Fibroblast of lung (primary cell): ENCODE measurements around the gene DDT. TPM values are rescaled to one million over a fixed set of nuclear protein-coding genes. Genes with fewer than 3 reads are reported as not detected.
A peak's percentile ranks its signal among the peaks of the same experiment; 100 is the strongest.
"Not testable (repeated sequence)": the region's sequence is repeated elsewhere in the genome, so short reads cannot be mapped to it uniquely, and the experiment has no call there.

Source experiments
- DNase-seq, 2 donors: peaks; one replicate each; pipeline versions ENCODE4 v3.0.0 to v3.0.0-alpha.2; 2010; ENCODE audit warnings: low read depth in 2 of 2
- H2AFZ ChIP-seq: 2 replicates; pipeline ENCODE4 v1.5.1; 2012; ENCODE audit warnings: low read length, control low read depth, inconsistent platforms
- H3K27ac ChIP-seq: 2 replicates; pipeline ENCODE4 v1.5.1; 2011; ENCODE audit warnings: low read length, control low read depth; ENCODE audit not compliant: insufficient read depth
- H3K27me3 ChIP-seq: 2 replicates; pipeline ENCODE4 v1.5.1; 2011; ENCODE audit warnings: mild to moderate bottlenecking, low read length; ENCODE audit not compliant: control insufficient read depth, insufficient read depth
- H3K36me3 ChIP-seq: 2 replicates; pipeline ENCODE4 v1.5.1; 2011; ENCODE audit warnings: low read length; ENCODE audit not compliant: control insufficient read depth, insufficient read depth
- H3K4me1 ChIP-seq: 2 replicates; pipeline ENCODE4 v1.5.1; 2011; ENCODE audit warnings: low read length; ENCODE audit not compliant: control insufficient read depth, insufficient read depth; ENCODE audit errors: extremely low read depth
- H3K4me2 ChIP-seq: 2 replicates; pipeline ENCODE4 v1.5.1; 2011; ENCODE audit warnings: low read length, control low read depth; ENCODE audit not compliant: insufficient read depth; ENCODE audit errors: extremely low read depth
- H3K4me3 ChIP-seq, 4 experiments: fragments of 200-600 bp in 1 of 4; sonication (generic) in 1 of 4; replicated peaks in 1 of 4; 2 replicates each; pipeline ENCODE4 v1.5.1; 2011 to 2016; ENCODE audit warnings: low read length in 4 of 4, low read depth in 3 of 4, mild to moderate bottlenecking in 3 of 4, control low read depth in 2 of 4, inconsistent platforms in 1 of 4, mixed read lengths in 1 of 4; ENCODE audit not compliant: insufficient read depth in 1 of 4; ENCODE audit errors: control extremely low read depth in 1 of 4
- H3K79me2 ChIP-seq: 2 replicates; pipeline ENCODE4 v1.5.1; 2012; ENCODE audit warnings: mild to moderate bottlenecking, low read length, inconsistent platforms; ENCODE audit not compliant: control insufficient read depth, insufficient read depth
- H3K9ac ChIP-seq: 2 replicates; pipeline ENCODE4 v1.5.1; 2011; ENCODE audit warnings: mild to moderate bottlenecking, low read length, control low read depth; ENCODE audit not compliant: insufficient read depth
- H3K9me3 ChIP-seq: 2 replicates; pipeline ENCODE4 v1.5.1; 2012; ENCODE audit warnings: low read depth, low read length; ENCODE audit not compliant: control insufficient read depth, insufficient read depth
- H4K20me1 ChIP-seq: 2 replicates; pipeline ENCODE4 v1.5.1; 2011; ENCODE audit warnings: low read length; ENCODE audit not compliant: control insufficient read depth, insufficient read depth; ENCODE audit errors: extremely low read depth
- EZH2 ChIP-seq: IDR thresholded peaks from 2 replicates; pipeline ENCODE4 v1.5.1; 2012; ENCODE audit warnings: low read length, control low read depth, mild to moderate bottlenecking; ENCODE audit errors: missing control alignments
- polyA plus RNA-seq, 2 donors: library from polyadenylated mRNA; depleted of rRNA in 1 of 2; stranded (reverse) in 1 of 2; unstranded in 1 of 2; fragments of >200 nt; gene quantifications; 2 replicates each; pipeline ENCODE4 v1.2.1, GENCODE V29; 2011 to 2012; ENCODE audit warnings: missing spikeins in 1 of 2
- total RNA-seq: library from RNA; depleted of rRNA; stranded (reverse); fragments of >200 nt; gene quantifications from 2 replicates; pipeline ENCODE4 v1.2.1, GENCODE V29; 2014
- TF ChIP-seq, protein P1 (sequence below), 2 donors: IDR thresholded peaks in 1 of 2; conservative IDR thresholded peaks in 1 of 2; 1 replicate in 1 of 2; 2 replicates in 1 of 2; pipeline ENCODE4 v1.5.1; 2011 to 2012; ENCODE audit warnings: low read length in 2 of 2, control low read depth in 1 of 2, inconsistent platforms in 1 of 2, low read depth in 1 of 2, mild to moderate bottlenecking in 1 of 2

Gene DDT
- total and polyA plus RNA-seq, 2 donors (not counting 1 experiment from before 2014, with no cell fraction given) = 79.5 to 111 TPM

- no peaks in the 10 kb centered on the region for H4K20me1 ChIP-seq
- no peak for TF ChIP-seq EZH2
- TF ChIP-seq, protein P1, sequence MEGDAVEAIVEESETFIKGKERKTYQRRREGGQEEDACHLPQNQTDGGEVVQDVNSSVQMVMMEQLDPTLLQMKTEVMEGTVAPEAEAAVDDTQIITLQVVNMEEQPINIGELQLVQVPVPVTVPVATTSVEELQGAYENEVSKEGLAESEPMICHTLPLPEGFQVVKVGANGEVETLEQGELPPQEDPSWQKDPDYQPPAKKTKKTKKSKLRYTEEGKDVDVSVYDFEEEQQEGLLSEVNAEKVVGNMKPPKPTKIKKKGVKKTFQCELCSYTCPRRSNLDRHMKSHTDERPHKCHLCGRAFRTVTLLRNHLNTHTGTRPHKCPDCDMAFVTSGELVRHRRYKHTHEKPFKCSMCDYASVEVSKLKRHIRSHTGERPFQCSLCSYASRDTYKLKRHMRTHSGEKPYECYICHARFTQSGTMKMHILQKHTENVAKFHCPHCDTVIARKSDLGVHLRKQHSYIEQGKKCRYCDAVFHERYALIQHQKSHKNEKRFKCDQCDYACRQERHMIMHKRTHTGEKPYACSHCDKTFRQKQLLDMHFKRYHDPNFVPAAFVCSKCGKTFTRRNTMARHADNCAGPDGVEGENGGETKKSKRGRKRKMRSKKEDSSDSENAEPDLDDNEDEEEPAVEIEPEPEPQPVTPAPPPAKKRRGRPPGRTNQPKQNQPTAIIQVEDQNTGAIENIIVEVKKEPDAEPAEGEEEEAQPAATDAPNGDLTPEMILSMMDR (conservative IDR thresholded peaks at IDR 0.05 in 1 of 2, IDR thresholded peaks at IDR 0.05 in 1 of 2; ENCODE audit: low read depth in 1 of 2, low read length in 2 of 2) = no peak
These were observed 49.1 kb downstream of the DDT start for GRCh38 chr22:23925020-23925606.

GRCh38 chr22:23922921-23923320 is 51.3 kb downstream of the DDT start:
- Histone ChIP-seq H3K4me3 (no peak overlapping the region), H4K20me1 (no peaks in the 10 kb centered on the region), H3K79me2 (no peaks in the 10 kb centered on the region), H3K36me3 (no peaks in the 10 kb centered on the region), H3K27me3 (no peaks in the 10 kb centered on the region), H3K4me1 (peaks cover 3% of the 10 kb centered on the region), H3K4me2 (no peak overlapping the region), H3K9me3 (no peaks in the 10 kb centered on the region), H3K9ac (no peak overlapping the region), H2AFZ (no peak overlapping the region), H3K27ac (no peak overlapping the region)
- DNase-seq = no peak
- TF ChIP-seq EZH2 = no peak

More at GRCh38 chr22:23925020-23925606, 49.1 kb downstream of the DDT start:
- no peaks in the 10 kb centered on the region for H3K4me1 ChIP-seq
- H2AFZ ChIP-seq = no peak overlapping the region
- H3K4me2 ChIP-seq = no peak overlapping the region
- DNase-seq = no peak
- no peak overlapping the region for H3K9ac ChIP-seq
- H3K27me3 ChIP-seq = no peaks in the 10 kb centered on the region
- no peak overlapping the region for H3K27ac ChIP-seq
- no peaks in the 10 kb centered on the region for H3K79me2 ChIP-seq
- H3K4me3 ChIP-seq = no peak overlapping the region
- no peaks in the 10 kb centered on the region for H3K9me3 ChIP-seq
- no peaks in the 10 kb centered on the region for H3K36me3 ChIP-seq

DNA sequence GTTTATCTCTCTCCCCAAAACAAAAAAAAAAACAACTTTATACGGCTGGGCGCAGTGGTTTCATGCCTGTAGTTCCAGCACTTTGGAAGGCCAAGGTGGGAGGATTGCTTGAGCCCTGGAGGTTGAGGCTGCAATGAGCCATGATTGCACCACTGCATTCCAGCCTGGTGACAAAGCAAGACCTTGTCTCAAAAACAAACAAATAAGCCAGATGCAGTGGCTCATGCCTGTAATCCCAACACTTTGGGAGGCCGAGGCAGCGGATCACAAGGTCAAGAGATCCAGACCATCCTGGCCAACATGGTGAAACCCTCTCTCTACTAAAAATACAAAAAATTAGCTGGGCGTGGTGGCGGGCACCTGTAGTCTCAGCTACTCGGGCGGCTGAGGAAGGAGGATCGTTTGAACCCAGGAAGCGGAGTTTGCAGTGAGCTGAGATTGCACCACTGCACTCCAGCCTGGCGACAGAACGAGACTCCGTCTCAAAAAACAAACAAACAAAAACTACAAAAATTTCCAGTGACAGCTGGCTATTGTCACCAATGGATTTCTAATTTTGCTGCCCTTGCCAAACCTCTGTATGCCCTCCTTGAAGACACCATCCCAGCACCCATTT is 52.5 kb downstream of the DDT start:
- not testable (repeated sequence) for H3K4me3 ChIP-seq, H3K79me2 ChIP-seq, H3K4me1 ChIP-seq, H3K27ac ChIP-seq, H3K9ac ChIP-seq, H3K36me3 ChIP-seq, H3K27me3 ChIP-seq, H3K9me3 ChIP-seq, H2AFZ ChIP-seq, H3K4me2 ChIP-seq, H4K20me1 ChIP-seq
- DNase-seq = peak; percentile 25 to 56

Other genes starting within 250 kb of the DDT start
- gene ZNF70, start 223.3 kb downstream of the DDT start, total RNA-seq = 2.8 and 3.1 TPM in 2 replicates
- gene ZNF70, start 223.3 kb downstream of the DDT start, polyA plus RNA-seq = 1.0 and 1.2 TPM in 2 replicates
- gene VPREB3, start 220.0 kb downstream of the DDT start, total RNA-seq = not detected in 2 replicates
- not detected in 2 replicates for gene VPREB3, start 220.0 kb downstream of the DDT start, polyA plus RNA-seq
- 2.5 and 3.9 TPM in 2 replicates for gene C22orf15, start 211.5 kb downstream of the DDT start, total RNA-seq
- 0.71 and 1.4 TPM in 2 replicates for gene C22orf15, start 211.5 kb downstream of the DDT start, polyA plus RNA-seq
- 3.6 and 5.4 TPM in 2 replicates for gene CHCHD10, start 206.5 kb downstream of the DDT start, total RNA-seq
- gene CHCHD10, start 206.5 kb downstream of the DDT start, polyA plus RNA-seq = 7.5 and 11.4 TPM in 2 replicates
- 8.8 and 11.3 TPM in 2 replicates for gene MMP11, start 201.6 kb downstream of the DDT start, total RNA-seq
- 4.5 and 8.3 TPM in 2 replicates for gene MMP11, start 201.6 kb downstream of the DDT start, polyA plus RNA-seq
- 19.0 and 20.5 TPM in 2 replicates for gene SMARCB1, start 187.5 kb downstream of the DDT start, total RNA-seq
- 86.4 and 126 TPM in 2 replicates for gene SMARCB1, start 187.5 kb downstream of the DDT start, polyA plus RNA-seq
- gene DERL3, start 135.4 kb downstream of the DDT start, total RNA-seq = under 0.01 and 0.50 TPM in 2 replicates
- gene DERL3, start 135.4 kb downstream of the DDT start, polyA plus RNA-seq = 0.42 and 0.55 TPM in 2 replicates
- gene SLC2A11, start 116.6 kb downstream of the DDT start, total RNA-seq = 8.7 and 14.9 TPM in 2 replicates
- 3.9 and 5.8 TPM in 2 replicates for gene SLC2A11, start 116.6 kb downstream of the DDT start, polyA plus RNA-seq
- gene MIF, start 80.1 kb downstream of the DDT start, total RNA-seq = 168 and 283 TPM in 2 replicates
- 75.0 and 97.3 TPM in 2 replicates for gene MIF, start 80.1 kb downstream of the DDT start, polyA plus RNA-seq
- 0.26 and 9.9 TPM in 2 replicates for gene GSTT2B, start 13.2 kb downstream of the DDT start, total RNA-seq
- 21.0 and 38.1 TPM in 2 replicates for gene GSTT2B, start 13.2 kb downstream of the DDT start, polyA plus RNA-seq
- 2.1 and 4.1 TPM in 2 replicates for gene DDTL, start 7.6 kb downstream of the DDT start, total RNA-seq
- 0.36 and 0.51 TPM in 2 replicates for gene DDTL, start 7.6 kb downstream of the DDT start, polyA plus RNA-seq
- gene GSTT2, start 5.7 kb upstream of the DDT start, total RNA-seq = 0.33 TPM in 1 of 2 replicates, not detected in the other
- 1.9 and 2.4 TPM in 2 replicates for gene GSTT2, start 5.7 kb upstream of the DDT start, polyA plus RNA-seq
- gene GSTT4, start 31.0 kb upstream of the DDT start, total RNA-seq = not detected in 2 replicates
- not detected in 2 replicates for gene GSTT4, start 31.0 kb upstream of the DDT start, polyA plus RNA-seq
- 29.3 and 47.1 TPM in 2 replicates for gene CABIN1, start 36.9 kb upstream of the DDT start, total RNA-seq
- gene CABIN1, start 36.9 kb upstream of the DDT start, polyA plus RNA-seq = 4.7 and 5.7 TPM in 2 replicates
- 0.77 and 10.6 TPM in 2 replicates for gene SUSD2, start 207.0 kb upstream of the DDT start, total RNA-seq
- 10.5 and 11.9 TPM in 2 replicates for gene SUSD2, start 207.0 kb upstream of the DDT start, polyA plus RNA-seq